Mesothelial cell of epicardium (in vitro differentiated cells): ENCODE results near the gene SRRM2. TPM values are rescaled to one million over a fixed set of nuclear protein-coding genes. Genes with fewer than 3 reads are reported as not detected.

Experiments
- DNase-seq, 2 experiments: peaks; one replicate each; pipeline ENCODE4 v3.0.0; 2021; ENCODE audit warnings: low spot score in 2 of 2; ENCODE audit not compliant: unreplicated experiment in 2 of 2
- H3K27ac Mint-ChIP-seq: 2 replicates; pipeline ENCODE4 v1.8.0; 2021; ENCODE audit warnings: mixed read lengths
- H3K27me3 Mint-ChIP-seq: 2 replicates; pipeline ENCODE4 v1.8.0; 2021; ENCODE audit warnings: low read depth, mixed read lengths
- H3K36me3 Mint-ChIP-seq: 2 replicates; pipeline ENCODE4 v1.8.0; 2021; ENCODE audit warnings: mixed read lengths
- H3K4me1 Mint-ChIP-seq: 2 replicates; pipeline ENCODE4 v1.8.0; 2021; ENCODE audit warnings: mixed read lengths
- H3K4me3 Mint-ChIP-seq: 2 replicates; pipeline ENCODE4 v1.8.0; 2021; ENCODE audit warnings: mild to moderate bottlenecking, moderate library complexity, mixed read lengths
- H3K9me3 Mint-ChIP-seq: 2 replicates; pipeline ENCODE4 v1.8.0; 2021; ENCODE audit warnings: mixed read lengths
- total RNA-seq: library from RNA; stranded (reverse); gene quantifications from 3 replicates; pipeline ENCODE4 v1.2.1, GENCODE V29; 2021
- TF ChIP-seq, protein P1 (sequence below): fragments of 200-600 bp; sonication (generic); IDR thresholded peaks from one replicate; pipeline ENCODE4 v1.5.0; 2021; ENCODE audit warnings: antibody characterized with exemption; ENCODE audit not compliant: unreplicated experiment

SRRM2 gene
- total RNA-seq, 1 donor from 2014 or later = 854 TPM

DNA sequence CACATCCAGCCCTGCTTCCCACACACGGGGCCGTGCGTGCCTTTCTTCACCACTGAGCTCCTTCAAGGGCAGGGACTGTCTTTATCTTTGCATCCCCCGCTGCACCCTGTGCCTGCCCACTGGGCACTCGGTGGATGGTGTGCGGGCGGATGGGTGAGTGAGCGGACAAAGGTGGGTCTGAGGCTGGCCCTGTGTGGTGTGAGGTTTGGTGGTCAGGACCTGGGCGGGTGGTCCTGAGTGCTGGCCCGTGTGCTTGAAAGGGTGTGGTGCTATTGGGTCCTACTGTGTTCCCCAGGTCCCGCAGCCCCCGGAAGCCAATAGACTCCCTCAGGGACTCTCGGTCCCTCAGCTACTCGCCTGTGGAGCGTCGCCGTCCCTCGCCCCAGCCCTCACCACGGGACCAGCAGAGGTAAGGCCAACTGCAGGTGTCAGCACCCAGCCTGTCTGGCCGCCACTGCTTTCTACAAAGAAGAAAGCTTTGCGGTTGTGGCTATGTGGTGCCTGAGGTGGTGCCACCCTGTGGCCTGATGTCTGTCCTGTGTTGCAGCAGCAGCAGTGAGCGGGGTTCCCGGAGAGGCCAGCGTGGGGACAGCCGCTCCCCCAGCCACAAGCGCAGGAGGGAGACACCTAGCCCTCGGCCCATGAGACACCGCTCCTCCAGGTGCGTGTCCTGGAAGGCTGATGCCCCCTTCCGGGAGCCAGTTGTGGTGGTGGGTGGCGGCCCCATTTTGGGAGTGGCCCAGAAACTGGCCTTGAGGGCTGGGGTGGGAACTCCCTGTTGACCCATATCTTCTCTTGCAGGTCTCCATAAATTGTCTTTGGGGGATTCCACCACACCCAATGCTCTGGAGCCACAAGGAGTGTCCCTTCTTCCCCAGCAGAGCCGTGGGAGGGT is 17.9 kb downstream of the SRRM2 start:
- no peak overlapping the region for H3K4me3 Mint-ChIP-seq
- TF ChIP-seq, protein P1, sequence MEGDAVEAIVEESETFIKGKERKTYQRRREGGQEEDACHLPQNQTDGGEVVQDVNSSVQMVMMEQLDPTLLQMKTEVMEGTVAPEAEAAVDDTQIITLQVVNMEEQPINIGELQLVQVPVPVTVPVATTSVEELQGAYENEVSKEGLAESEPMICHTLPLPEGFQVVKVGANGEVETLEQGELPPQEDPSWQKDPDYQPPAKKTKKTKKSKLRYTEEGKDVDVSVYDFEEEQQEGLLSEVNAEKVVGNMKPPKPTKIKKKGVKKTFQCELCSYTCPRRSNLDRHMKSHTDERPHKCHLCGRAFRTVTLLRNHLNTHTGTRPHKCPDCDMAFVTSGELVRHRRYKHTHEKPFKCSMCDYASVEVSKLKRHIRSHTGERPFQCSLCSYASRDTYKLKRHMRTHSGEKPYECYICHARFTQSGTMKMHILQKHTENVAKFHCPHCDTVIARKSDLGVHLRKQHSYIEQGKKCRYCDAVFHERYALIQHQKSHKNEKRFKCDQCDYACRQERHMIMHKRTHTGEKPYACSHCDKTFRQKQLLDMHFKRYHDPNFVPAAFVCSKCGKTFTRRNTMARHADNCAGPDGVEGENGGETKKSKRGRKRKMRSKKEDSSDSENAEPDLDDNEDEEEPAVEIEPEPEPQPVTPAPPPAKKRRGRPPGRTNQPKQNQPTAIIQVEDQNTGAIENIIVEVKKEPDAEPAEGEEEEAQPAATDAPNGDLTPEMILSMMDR = no peak
- no peaks in the 10 kb centered on the region for H3K27me3 Mint-ChIP-seq
- H3K4me1 Mint-ChIP-seq = peaks cover 7% of the 10 kb centered on the region
- H3K36me3 Mint-ChIP-seq = peaks cover 45% of the 10 kb centered on the region
- peak overlapping the region; percentile 76 for H3K27ac Mint-ChIP-seq
- peaks cover 13% of the 10 kb centered on the region for H3K9me3 Mint-ChIP-seq
- DNase-seq = no peak

DNA sequence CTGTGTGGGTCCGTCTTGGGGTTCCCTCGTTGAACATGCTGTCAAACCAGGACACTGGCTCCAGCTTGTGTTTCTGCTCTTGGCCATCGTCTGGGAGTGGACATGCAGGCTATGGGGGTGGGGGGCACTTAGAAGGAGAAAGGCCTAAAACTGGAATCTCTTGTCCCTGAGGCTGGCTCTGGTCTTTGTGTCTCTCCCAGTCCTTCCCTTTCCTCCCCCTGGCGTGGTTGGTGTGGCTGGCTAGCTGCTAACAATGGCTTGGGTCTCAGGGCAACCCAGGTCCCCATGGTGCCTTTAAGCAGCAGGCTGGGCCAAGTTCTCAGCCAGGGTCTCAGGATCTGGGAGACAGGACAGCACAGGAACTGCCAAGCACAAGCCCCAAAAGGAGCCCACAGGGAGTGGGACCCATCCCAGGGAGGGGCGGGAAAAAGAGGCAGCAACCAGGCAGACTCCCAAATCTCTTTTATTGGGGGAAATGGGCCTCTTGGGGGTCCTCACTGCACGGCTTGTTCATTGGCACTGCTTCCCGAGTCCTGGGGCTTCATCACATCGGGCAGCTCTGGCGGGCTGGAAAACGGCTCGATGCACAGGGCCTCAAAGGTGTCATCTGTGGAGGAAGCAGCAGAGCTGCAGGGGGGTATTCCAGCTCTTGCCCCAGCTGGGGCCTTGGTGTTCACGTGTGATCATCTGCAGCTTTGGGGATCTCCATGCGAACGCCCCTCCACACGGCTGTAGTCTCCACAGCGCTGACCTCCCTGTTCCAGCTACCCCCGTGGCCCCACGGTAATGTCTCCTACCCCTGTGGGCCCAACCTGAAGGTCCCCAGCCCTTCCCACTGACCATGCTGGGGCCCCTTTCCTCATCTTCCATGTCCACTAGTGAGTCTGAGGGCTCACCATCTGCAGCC is 19.3 kb downstream of the SRRM2 start:
- Mint-ChIP-seq H3K4me1 (peaks cover 18% of the 10 kb centered on the region), H3K27me3 (no peaks in the 10 kb centered on the region), H3K4me3 (no peak overlapping the region), H3K27ac (peak overlapping the region; percentile 21), H3K36me3 (peaks cover 31% of the 10 kb centered on the region), H3K9me3 (peaks cover under 1% of the 10 kb centered on the region)
- TF ChIP-seq, protein P1 = no peak
- no peak for DNase-seq

DNA sequence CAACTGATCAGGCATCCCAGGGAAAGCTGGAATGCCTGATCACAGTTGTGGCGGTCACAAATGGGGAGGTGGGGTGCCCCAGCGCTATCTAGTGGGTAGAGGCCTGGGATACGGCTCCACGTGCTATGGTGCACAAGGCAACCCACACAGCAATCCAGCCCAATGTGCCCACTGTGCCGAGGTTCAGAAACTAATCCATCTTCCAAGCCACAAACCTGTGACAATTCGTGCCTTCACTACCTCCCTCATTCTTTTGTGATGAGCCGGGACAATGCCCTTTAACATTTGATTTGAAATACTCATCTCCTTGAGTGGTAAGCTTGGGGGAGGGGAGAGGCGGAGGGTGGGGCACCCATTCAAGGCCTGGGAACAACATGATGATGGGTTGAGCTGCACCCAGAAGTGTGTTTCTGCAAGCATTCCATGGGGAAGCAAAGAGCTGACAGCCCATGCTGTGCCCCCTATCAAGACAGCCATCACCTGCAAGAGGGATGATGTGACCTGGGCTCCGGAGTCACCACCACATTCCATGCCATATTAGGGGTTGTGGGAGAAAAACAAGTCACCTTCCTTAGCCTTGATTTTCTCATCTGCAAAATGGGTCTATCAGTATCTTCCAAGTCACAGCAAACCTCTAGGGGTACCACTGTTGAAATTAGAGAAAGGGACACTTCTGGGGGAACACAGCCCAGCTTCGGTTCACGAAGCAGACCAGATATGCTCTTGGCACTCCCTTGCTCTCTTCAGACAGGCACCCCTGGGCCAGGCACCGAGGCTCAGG is 20.9 kb downstream of the SRRM2 start:
- Mint-ChIP-seq H3K36me3 (peaks cover 23% of the 10 kb centered on the region), H3K4me3 (no peak overlapping the region), H3K27ac (no peak overlapping the region), H3K27me3 (no peaks in the 10 kb centered on the region), H3K4me1 (peaks cover 23% of the 10 kb centered on the region), H3K9me3 (no peaks in the 10 kb centered on the region)
- TF ChIP-seq, protein P1 = no peak
- DNase-seq = no peak

DNA sequence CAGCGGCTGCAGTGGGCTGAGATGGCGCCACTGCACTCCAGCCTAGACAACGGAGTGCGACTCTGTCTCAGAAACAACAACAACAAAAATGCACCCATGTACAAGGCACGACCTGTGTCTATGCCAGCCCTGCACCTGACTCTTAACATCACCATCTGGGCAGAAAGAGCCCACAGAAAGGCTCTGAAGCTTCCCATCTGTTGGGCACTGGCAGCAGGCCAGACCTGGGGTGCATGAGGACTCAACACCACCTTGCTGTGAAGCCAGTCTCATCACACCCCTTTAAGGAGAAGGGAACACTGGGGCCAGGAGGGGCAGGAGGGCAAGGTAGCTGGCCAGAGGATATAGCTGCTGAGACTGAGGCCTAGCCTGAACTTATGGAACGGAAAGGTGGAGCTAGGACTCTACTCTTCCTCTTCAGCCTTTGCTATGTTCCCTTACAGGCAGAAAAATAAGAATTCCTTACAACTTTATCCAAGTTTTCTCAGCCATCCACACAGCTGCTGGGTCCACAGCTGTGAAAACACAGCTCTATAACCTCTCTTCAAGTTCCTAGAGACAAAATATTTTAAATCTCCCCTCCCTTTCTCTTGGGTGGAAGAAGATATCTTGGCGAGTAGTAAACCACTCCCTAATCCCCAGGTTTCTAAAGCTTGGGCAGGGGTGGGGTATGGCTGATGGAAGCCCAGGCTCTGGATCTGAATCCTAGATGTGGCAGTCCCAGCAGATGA is 21.9 kb downstream of the SRRM2 start:
- Mint-ChIP-seq H3K27ac (no peak overlapping the region), H3K9me3 (no peaks in the 10 kb centered on the region), H3K36me3 (peaks cover 22% of the 10 kb centered on the region), H3K4me1 (peaks cover 28% of the 10 kb centered on the region), H3K27me3 (no peaks in the 10 kb centered on the region), H3K4me3 (no peak overlapping the region)
- DNase-seq = no peak
- TF ChIP-seq, protein P1 = no peak
